CD4-positive, alpha-beta T cell (primary cell): ENCODE results near the gene GALNT18. TPM values are rescaled to one million over a fixed set of nuclear protein-coding genes. Genes with fewer than 3 reads are reported as not detected.

Experiments used
- ATAC-seq: fragments of 200-7000 bp; cut with Tn5 transposase; one replicate; pipeline ENCODE4 v1.10.0; 2022; ENCODE audit warnings: mild to moderate bottlenecking; ENCODE audit not compliant: poor library complexity
- CTCF ChIA-PET: fragments of 350-600 bp; sonication (Branson Sonifier 250); formaldehyde crosslinking; loops from one replicate; lab custom pipeline; 2021; ENCODE audit warnings: antibody characterized with exemption, inconsistent platforms; lab: Charles Lee
- POLR2A ChIA-PET: fragments of 350-600 bp; sonication (Branson Sonifier 250); formaldehyde crosslinking; loops from one replicate; lab custom pipeline; 2021; ENCODE audit warnings: antibody characterized with exemption, inconsistent platforms; lab: Charles Lee
- DNase-seq, 14 experiments: peaks; one replicate each; pipeline ENCODE4 v3.0.0-alpha.2; 2013 to 2020; ENCODE audit warnings: mixed read lengths in 2 of 14
- H3K27ac ChIP-seq, 2 donors: one replicate each; pipeline versions ENCODE4 v1.5.1 to v1.7.0; 2013; ENCODE audit warnings: low read length in 2 of 2, low read depth in 1 of 2, mild to moderate bottlenecking in 1 of 2
- H3K27me3 ChIP-seq, 2 experiments: 1 replicate in 1 of 2; 2 replicates in 1 of 2; pipeline versions ENCODE4 v1.6.1 to v1.7.0; 2013; ENCODE audit warnings: low read length in 2 of 2, control low read depth in 1 of 2, mild to moderate bottlenecking in 1 of 2, moderate library complexity in 1 of 2; ENCODE audit not compliant: insufficient read depth in 2 of 2, control insufficient read depth in 1 of 2
- H3K36me3 ChIP-seq: one replicate; pipeline ENCODE4 v1.6.1; 2013; ENCODE audit warnings: low read length, control low read depth; ENCODE audit not compliant: insufficient read depth
- H3K4me1 ChIP-seq: one replicate; pipeline ENCODE4 v1.6.1; 2013; ENCODE audit warnings: low read length, control low read depth; ENCODE audit not compliant: insufficient read depth
- H3K4me3 ChIP-seq: one replicate; pipeline ENCODE4 v1.5.1; 2013; ENCODE audit warnings: mild to moderate bottlenecking, low read length, moderate library complexity
- H3K9me3 ChIP-seq, 2 experiments: 1 replicate in 1 of 2; 2 replicates in 1 of 2; pipeline versions ENCODE4 v1.6.1 to v1.7.0; 2013; ENCODE audit warnings: low read length in 2 of 2, mild to moderate bottlenecking in 2 of 2, control low read depth in 1 of 2, moderate library complexity in 1 of 2; ENCODE audit not compliant: control insufficient read depth in 1 of 2, insufficient read depth in 1 of 2
- H3K27ac Mint-ChIP-seq: one replicate; pipeline ENCODE4 v1.8.0; 2020; ENCODE audit warnings: mixed read lengths
- H3K27me3 Mint-ChIP-seq: one replicate; pipeline ENCODE4 v1.8.0; 2021; ENCODE audit warnings: mixed read lengths
- H3K36me3 Mint-ChIP-seq: one replicate; pipeline ENCODE4 v1.8.0; 2021; ENCODE audit warnings: low read depth, mixed read lengths
- H3K4me1 Mint-ChIP-seq: one replicate; pipeline ENCODE4 v1.8.0; 2021; ENCODE audit warnings: low read depth, mixed read lengths
- H3K4me3 Mint-ChIP-seq: one replicate; pipeline ENCODE4 v1.8.0; 2020; ENCODE audit warnings: mild to moderate bottlenecking, mixed read lengths
- H3K9me3 Mint-ChIP-seq: one replicate; pipeline ENCODE4 v1.8.0; 2020; ENCODE audit warnings: mixed read lengths
- intact Hi-C, 2 experiments: fragments of 100-400 bp; cut with DNase I in 1 of 2; cut with micrococcal nuclease in 1 of 2; formaldehyde crosslinking; loops; one replicate each; pipeline versions ENCODE4 v1.15.1 to v1.9.0; 2023 to 2025; cut with DNase I, micrococcal nuclease
- total RNA-seq, 174 experiments: library from RNA in 2 of 174; stranded (reverse) in 2 of 174; gene quantifications; one replicate each; pipeline ENCODE4 v1.2.3 and lab custom pipeline; 2021 to 2026
- TF ChIP-seq, protein P1 (sequence below): fragments of 200-600 bp; IDR thresholded peaks from one replicate; pipeline ENCODE4 v1.8.0; 2022; ENCODE audit warnings: antibody characterized with exemption, mild to moderate bottlenecking

GALNT18 gene
- total RNA-seq, 2 experiments from 2014 or later: 0.08 TPM; not detected in 1

GRCh38 chr11:11468954-11469353, 152.9 kb downstream of the GALNT18 start:
- TF ChIP-seq, protein P1, sequence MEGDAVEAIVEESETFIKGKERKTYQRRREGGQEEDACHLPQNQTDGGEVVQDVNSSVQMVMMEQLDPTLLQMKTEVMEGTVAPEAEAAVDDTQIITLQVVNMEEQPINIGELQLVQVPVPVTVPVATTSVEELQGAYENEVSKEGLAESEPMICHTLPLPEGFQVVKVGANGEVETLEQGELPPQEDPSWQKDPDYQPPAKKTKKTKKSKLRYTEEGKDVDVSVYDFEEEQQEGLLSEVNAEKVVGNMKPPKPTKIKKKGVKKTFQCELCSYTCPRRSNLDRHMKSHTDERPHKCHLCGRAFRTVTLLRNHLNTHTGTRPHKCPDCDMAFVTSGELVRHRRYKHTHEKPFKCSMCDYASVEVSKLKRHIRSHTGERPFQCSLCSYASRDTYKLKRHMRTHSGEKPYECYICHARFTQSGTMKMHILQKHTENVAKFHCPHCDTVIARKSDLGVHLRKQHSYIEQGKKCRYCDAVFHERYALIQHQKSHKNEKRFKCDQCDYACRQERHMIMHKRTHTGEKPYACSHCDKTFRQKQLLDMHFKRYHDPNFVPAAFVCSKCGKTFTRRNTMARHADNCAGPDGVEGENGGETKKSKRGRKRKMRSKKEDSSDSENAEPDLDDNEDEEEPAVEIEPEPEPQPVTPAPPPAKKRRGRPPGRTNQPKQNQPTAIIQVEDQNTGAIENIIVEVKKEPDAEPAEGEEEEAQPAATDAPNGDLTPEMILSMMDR: no peak
- H3K27ac ChIP-seq: no peak overlapping the region
- no peaks in the 10 kb centered on the region for H3K36me3 ChIP-seq
- DNase-seq (no peak), ATAC-seq (no peak)
- intact Hi-C loops: no loop called here
- POLR2A ChIA-PET: interaction anchor here (0.6 kb wide), 1 partner anchor 1217 kb away, joined by 3 read pairs; no protein-coding TSS in a partner anchor
- CTCF ChIA-PET: no interaction called here
- no peaks in the 10 kb centered on the region for H3K4me1 ChIP-seq
- H3K9me3 ChIP-seq: no peaks in the 10 kb centered on the region
- no peaks in the 10 kb centered on the region for H3K27me3 Mint-ChIP-seq
- no peaks in the 10 kb centered on the region for H3K4me1 Mint-ChIP-seq
- no peak overlapping the region for H3K27ac Mint-ChIP-seq
- H3K36me3 Mint-ChIP-seq: no peaks in the 10 kb centered on the region
- no peak overlapping the region for H3K4me3 Mint-ChIP-seq
- no peaks in the 10 kb centered on the region for H3K9me3 Mint-ChIP-seq
- H3K4me3 ChIP-seq: no peak overlapping the region
- no peaks in the 10 kb centered on the region for H3K27me3 ChIP-seq

DNA sequence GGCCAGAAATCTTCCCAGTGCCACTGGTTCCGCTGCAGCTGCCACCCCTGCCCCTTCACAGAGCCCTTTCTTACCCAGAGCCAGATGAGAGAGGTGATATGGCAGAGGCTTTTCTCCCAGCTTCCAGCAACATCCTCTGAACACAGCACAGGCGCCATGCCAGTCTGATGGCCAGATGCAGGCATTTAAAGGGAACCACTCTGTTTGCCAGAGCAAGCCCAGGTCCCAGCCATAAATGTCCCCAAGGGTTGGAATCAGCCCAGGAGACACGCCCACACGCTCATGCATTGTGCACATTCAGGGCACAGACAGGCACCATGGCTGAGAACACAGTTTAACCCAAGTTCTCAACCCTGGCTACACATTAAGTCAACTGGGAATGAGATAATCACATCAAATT, 154.5 kb downstream of the GALNT18 start:
- DNase-seq (no peak), ATAC-seq (no peak)
- Mint-ChIP-seq H3K4me1 (no peaks in the 10 kb centered on the region), H3K9me3 (no peaks in the 10 kb centered on the region), H3K27me3 (no peaks in the 10 kb centered on the region), H3K27ac (no peak overlapping the region), H3K36me3 (no peaks in the 10 kb centered on the region), H3K4me3 (no peak overlapping the region)
- Histone ChIP-seq H3K36me3 (no peaks in the 10 kb centered on the region), H3K9me3 (no peaks in the 10 kb centered on the region), H3K27me3 (no peaks in the 10 kb centered on the region), H3K4me3 (no peak overlapping the region), H3K4me1 (no peaks in the 10 kb centered on the region), H3K27ac (no peak overlapping the region)
- intact Hi-C loops: no loop called here
- TF ChIP-seq, protein P1: no peak
- ChIA-PET POLR2A (no interaction called here), CTCF (no interaction called here)

DNA sequence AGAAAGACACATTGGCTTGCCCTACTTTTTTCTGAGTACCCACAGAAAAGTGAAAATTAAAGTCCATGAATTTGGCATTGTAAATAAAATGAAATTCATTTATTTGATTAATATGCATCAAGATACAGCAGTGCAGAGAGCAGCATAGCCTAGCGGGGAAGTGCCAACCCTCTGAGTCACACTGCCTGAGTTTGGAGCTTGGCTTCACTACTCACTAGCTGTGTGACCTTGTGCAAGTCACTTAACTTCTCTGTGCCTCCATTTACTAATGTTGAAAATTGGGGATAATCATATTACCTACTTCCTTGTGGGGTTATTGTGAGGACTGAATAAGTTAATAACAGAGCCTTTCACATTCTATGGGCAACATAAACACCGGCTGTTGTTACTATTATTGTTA, 157.2 kb downstream of the GALNT18 start:
- Histone ChIP-seq H3K4me3 (no peak overlapping the region), H3K27me3 (peaks cover 0 to 4% of the 10 kb centered on the region in 2 experiments), H3K36me3 (no peaks in the 10 kb centered on the region), H3K9me3 (no peaks in the 10 kb centered on the region), H3K27ac (no peak overlapping the region), H3K4me1 (no peaks in the 10 kb centered on the region)
- H3K36me3 Mint-ChIP-seq: no peaks in the 10 kb centered on the region
- ATAC-seq (no peak), DNase-seq (no peak)
- ChIA-PET POLR2A (no interaction called here), CTCF (no interaction called here)
- intact Hi-C loops: no loop called here
- no peaks in the 10 kb centered on the region for H3K4me1 Mint-ChIP-seq
- TF ChIP-seq, protein P1: no peak
- no peaks in the 10 kb centered on the region for H3K9me3 Mint-ChIP-seq
- no peaks in the 10 kb centered on the region for H3K27me3 Mint-ChIP-seq
- no peak overlapping the region for H3K27ac Mint-ChIP-seq
- no peak overlapping the region for H3K4me3 Mint-ChIP-seq
